GM12891 (cell line): ENCODE measurements around the gene CEACAM21.

Experiments used
- POLR2A ChIP-seq: IDR thresholded peaks from 2 replicates; pipeline ENCODE4 v1.6.1; 2011; ENCODE audit warnings: low read depth, low read length, control low read depth
- POLR2AphosphoS5 ChIP-seq: IDR thresholded peaks from 2 replicates; pipeline ENCODE4 v1.6.1; 2011; ENCODE audit warnings: low read depth, low read length, control low read depth

GRCh38 chr19:41601771-41602170 lies 25.8 kb downstream of the CEACAM21 start:
- no peak for TF ChIP-seq POLR2A
- TF ChIP-seq POLR2AphosphoS5 = no peak
